SU-DHL-6 (cell line): Measurements from ENCODE around the gene BEST3.

ENCODE experiments used
- H2AFZ ChIP-seq: fragments of 200-600 bp; sonication (generic); 2 replicates; pipeline ENCODE4 v1.6.1; 2014; ENCODE audit warnings: low read depth, mild to moderate bottlenecking, moderate library complexity, mixed read lengths, antibody characterized with exemption, low read length; ENCODE audit not compliant: severe bottlenecking
- H3F3A ChIP-seq: fragments of 200-600 bp; shearing (Covaris generic); 2 replicates; pipeline ENCODE4 v1.6.0; 2016; ENCODE audit warnings: antibody characterized with exemption, mild to moderate bottlenecking; ENCODE audit not compliant: insufficient read depth
- H3K27ac ChIP-seq: fragments of 200-600 bp; sonication (generic); 2 replicates; pipeline ENCODE4 v1.5.1; 2016; ENCODE audit warnings: low read depth, mild to moderate bottlenecking, low read length, moderate library complexity, mixed read lengths
- H3K27me3 ChIP-seq: fragments of 200-600 bp; sonication (generic), shearing (Covaris generic); 2 replicates; pipeline ENCODE4 v1.6.0; 2014; ENCODE audit warnings: mild to moderate bottlenecking, low read length
- H3K36me3 ChIP-seq: fragments of 200-600 bp; sonication (generic); 2 replicates; pipeline ENCODE4 v1.6.1; 2014; ENCODE audit warnings: mild to moderate bottlenecking, low read length, mixed read lengths
- H3K4me2 ChIP-seq: fragments of 300-600, 200-600 bp; shearing (Covaris generic), sonication (generic); 2 replicates; pipeline ENCODE4 v1.6.0; 2014; ENCODE audit warnings: low read length, low read depth, mild to moderate bottlenecking; ENCODE audit not compliant: poor library complexity, severe bottlenecking
- H3K4me3 ChIP-seq: fragments of 200-600 bp; sonication (generic); 2 replicates; pipeline ENCODE4 v1.5.1; 2014; ENCODE audit warnings: antibody characterized with exemption, low read length, mild to moderate bottlenecking, mixed read lengths; ENCODE audit not compliant: insufficient read depth, poor library complexity, severe bottlenecking
- H3K79me2 ChIP-seq: fragments of 200-600 bp; sonication (generic); 2 replicates; pipeline ENCODE4 v1.6.1; 2014; ENCODE audit warnings: mild to moderate bottlenecking, low read length, moderate library complexity; ENCODE audit not compliant: insufficient read depth
- H3K9ac ChIP-seq: fragments of 200-600 bp; sonication (generic); 2 replicates; pipeline ENCODE4 v1.7.0; 2014; ENCODE audit warnings: mild to moderate bottlenecking, low read length
- H3K9me2 ChIP-seq: fragments of 200-600 bp; sonication (generic); replicated peaks from 2 replicates; pipeline ENCODE4 v1.6.1; 2014; ENCODE audit warnings: low read length; ENCODE audit not compliant: insufficient read depth
- H3K9me3 ChIP-seq: fragments of 200-600 bp; sonication (generic); 2 replicates; pipeline ENCODE4 v1.6.1; 2014; ENCODE audit warnings: low read length, mixed read lengths; ENCODE audit not compliant: insufficient read depth
- H4K20me1 ChIP-seq: fragments of 200-600 bp; sonication (generic); 2 replicates; pipeline ENCODE4 v1.6.1; 2014; ENCODE audit warnings: low read depth, mild to moderate bottlenecking, antibody characterized with exemption, low read length, moderate library complexity, mixed read lengths
- CTCF ChIP-seq: fragments of 200-600 bp; sonication (generic); IDR thresholded peaks from one replicate; pipeline ENCODE4 v1.5.1; 2017; ENCODE audit warnings: antibody characterized with exemption, mild to moderate bottlenecking, low read length, moderate library complexity; ENCODE audit not compliant: insufficient read depth, poor library complexity, severe bottlenecking
- EZH2phosphoT487 ChIP-seq: fragments of 200-600 bp; sonication (generic), shearing (Covaris generic); conservative IDR thresholded peaks from 2 replicates; pipeline ENCODE4 v1.6.1; 2018; ENCODE audit warnings: mild to moderate bottlenecking, antibody characterized with exemption, low read length, moderate library complexity, mixed read lengths

The BEST3 gene

GRCh38 chr12:69726922-69727321, 27.8 kb upstream of the BEST3 start:
- TF ChIP-seq EZH2phosphoT487 (no peak), CTCF (no peak)
- no peaks in the 10 kb centered on the region for H3K36me3 ChIP-seq
- no peaks in the 10 kb centered on the region for H4K20me1 ChIP-seq
- no peak overlapping the region for H2AFZ ChIP-seq
- H3K9ac ChIP-seq, result no peak overlapping the region
- no peaks in the 10 kb centered on the region for H3K9me3 ChIP-seq
- no peak overlapping the region for H3K4me2 ChIP-seq
- H3K4me3 ChIP-seq, result no peak overlapping the region
- H3K9me2 ChIP-seq, result no peaks in the 10 kb centered on the region
- H3K79me2 ChIP-seq, result no peaks in the 10 kb centered on the region
- H3K27me3 ChIP-seq, result no peaks in the 10 kb centered on the region
- no peaks in the 10 kb centered on the region for H3F3A ChIP-seq
- H3K27ac ChIP-seq, result no peak overlapping the region

GRCh38 chr12:69720750-69721149, 21.6 kb upstream of the BEST3 start:
- Histone ChIP-seq H3K4me3 (no peak overlapping the region), H4K20me1 (no peaks in the 10 kb centered on the region), H3K4me2 (no peak overlapping the region), H3K27me3 (no peaks in the 10 kb centered on the region), H3K27ac (no peak overlapping the region), H3F3A (no peaks in the 10 kb centered on the region), H3K79me2 (no peaks in the 10 kb centered on the region), H2AFZ (no peak overlapping the region), H3K36me3 (no peaks in the 10 kb centered on the region), H3K9me2 (no peaks in the 10 kb centered on the region), H3K9me3 (no peaks in the 10 kb centered on the region), H3K9ac (no peak overlapping the region)
- TF ChIP-seq CTCF (no peak), EZH2phosphoT487 (no peak)

- H3K27me3 ChIP-seq, result no peaks in the 10 kb centered on the region
- H3K9me3 ChIP-seq, result no peaks in the 10 kb centered on the region
- TF ChIP-seq CTCF (no peak), EZH2phosphoT487 (no peak)
- no peaks in the 10 kb centered on the region for H3K36me3 ChIP-seq
- no peak overlapping the region for H3K9ac ChIP-seq
- no peaks in the 10 kb centered on the region for H4K20me1 ChIP-seq
- H3K79me2 ChIP-seq, result no peaks in the 10 kb centered on the region
- H3F3A ChIP-seq, result no peaks in the 10 kb centered on the region
- no peak overlapping the region for H3K4me3 ChIP-seq
- no peak overlapping the region for H2AFZ ChIP-seq
- no peaks in the 10 kb centered on the region for H3K9me2 ChIP-seq
- H3K4me2 ChIP-seq, result no peak overlapping the region
- H3K27ac ChIP-seq, result no peak overlapping the region
These were observed 20.5 kb upstream of the BEST3 start for GRCh38 chr12:69719336-69720316.
